T-helper 2 cell treated with Interferon-gamma antibody and Interleukin-4, amounts not matched to agents 5 μg/mL and 100 μg/mL, for 36 hours (primary cell): ENCODE data around the gene COL5A1.

ENCODE experiments used
- DNase-seq: peaks from one replicate; pipeline ENCODE4 v3.0.0; 2021; ENCODE audit warnings: low spot score
- H3K27ac Mint-ChIP-seq: one replicate; pipeline ENCODE4 v1.8.0; 2021; ENCODE audit warnings: mild to moderate bottlenecking, mixed read lengths
- H3K27me3 Mint-ChIP-seq: one replicate; pipeline ENCODE4 v1.8.0; 2021; ENCODE audit warnings: low read depth, mixed read lengths
- H3K36me3 Mint-ChIP-seq: one replicate; pipeline ENCODE4 v1.8.0; 2021; ENCODE audit warnings: low read depth, mixed read lengths
- H3K4me1 Mint-ChIP-seq: one replicate; pipeline ENCODE4 v1.8.0; 2021; ENCODE audit warnings: low read depth, mixed read lengths
- H3K4me3 Mint-ChIP-seq: one replicate; pipeline ENCODE4 v1.8.0; 2022; ENCODE audit warnings: mild to moderate bottlenecking, moderate library complexity, mixed read lengths
- H3K9me3 Mint-ChIP-seq: one replicate; pipeline ENCODE4 v1.8.0; 2021; ENCODE audit warnings: mixed read lengths

The COL5A1 gene

GRCh38 chr9:134601764-134602163, 39.8 kb upstream of the COL5A1 start:
- H3K4me1 Mint-ChIP-seq = no peaks in the 10 kb centered on the region
- H3K9me3 Mint-ChIP-seq = no peaks in the 10 kb centered on the region
- H3K36me3 Mint-ChIP-seq = no peaks in the 10 kb centered on the region
- no peak overlapping the region for H3K4me3 Mint-ChIP-seq
- H3K27me3 Mint-ChIP-seq = no peaks in the 10 kb centered on the region
- no peak overlapping the region for H3K27ac Mint-ChIP-seq
- no peak for DNase-seq

GRCh38 chr9:134602547-134603362, 38.8 kb upstream of the COL5A1 start:
- no peak overlapping the region for H3K27ac Mint-ChIP-seq
- DNase-seq = no peak

GRCh38 chr9:134604834-134605233, 36.8 kb upstream of the COL5A1 start:
- no peaks in the 10 kb centered on the region for H3K4me1 Mint-ChIP-seq
- H3K27me3 Mint-ChIP-seq = no peaks in the 10 kb centered on the region
- H3K4me3 Mint-ChIP-seq = no peak overlapping the region
- no peaks in the 10 kb centered on the region for H3K36me3 Mint-ChIP-seq
- no peak overlapping the region for H3K27ac Mint-ChIP-seq
- H3K9me3 Mint-ChIP-seq = no peaks in the 10 kb centered on the region
- no peak for DNase-seq

More at GRCh38 chr9:134602547-134603362, 38.8 kb upstream of the COL5A1 start:
- no peaks in the 10 kb centered on the region for H3K9me3 Mint-ChIP-seq
- H3K4me3 Mint-ChIP-seq = no peak overlapping the region
- no peaks in the 10 kb centered on the region for H3K36me3 Mint-ChIP-seq
- H3K4me1 Mint-ChIP-seq = no peaks in the 10 kb centered on the region
- no peaks in the 10 kb centered on the region for H3K27me3 Mint-ChIP-seq

GRCh38 chr9:134605351-134605965, 36.1 kb upstream of the COL5A1 start:
- no peak for DNase-seq
- Mint-ChIP-seq H3K27me3 (no peaks in the 10 kb centered on the region), H3K27ac (no peak overlapping the region), H3K4me1 (no peaks in the 10 kb centered on the region), H3K4me3 (no peak overlapping the region), H3K36me3 (no peaks in the 10 kb centered on the region), H3K9me3 (no peaks in the 10 kb centered on the region)

- H3K4me1 Mint-ChIP-seq = no peaks in the 10 kb centered on the region
- no peaks in the 10 kb centered on the region for H3K27me3 Mint-ChIP-seq
- no peak overlapping the region for H3K4me3 Mint-ChIP-seq
- H3K9me3 Mint-ChIP-seq = no peaks in the 10 kb centered on the region
- no peak for DNase-seq
- no peak overlapping the region for H3K27ac Mint-ChIP-seq
- no peaks in the 10 kb centered on the region for H3K36me3 Mint-ChIP-seq
These were observed 35.6 kb upstream of the COL5A1 start for GRCh38 chr9:134605966-134606357.

GRCh38 chr9:134606951-134607731, 34.5 kb upstream of the COL5A1 start:
- Mint-ChIP-seq H3K4me1 (no peaks in the 10 kb centered on the region), H3K36me3 (no peaks in the 10 kb centered on the region), H3K9me3 (peaks cover 3% of the 10 kb centered on the region), H3K4me3 (no peak overlapping the region), H3K27ac (no peak overlapping the region), H3K27me3 (no peaks in the 10 kb centered on the region)
- DNase-seq = no peak

- H3K36me3 Mint-ChIP-seq = no peaks in the 10 kb centered on the region
- peaks cover 8% of the 10 kb centered on the region for H3K9me3 Mint-ChIP-seq
- H3K4me1 Mint-ChIP-seq = no peaks in the 10 kb centered on the region
- no peak for DNase-seq
- no peak overlapping the region for H3K27ac Mint-ChIP-seq
- no peak overlapping the region for H3K4me3 Mint-ChIP-seq
- H3K27me3 Mint-ChIP-seq = no peaks in the 10 kb centered on the region
These were observed 33.6 kb upstream of the COL5A1 start for GRCh38 chr9:134607971-134608370.

- Mint-ChIP-seq H3K36me3 (no peaks in the 10 kb centered on the region), H3K27me3 (no peaks in the 10 kb centered on the region), H3K4me3 (no peak overlapping the region), H3K4me1 (no peaks in the 10 kb centered on the region), H3K27ac (no peak overlapping the region), H3K9me3 (peaks cover 8% of the 10 kb centered on the region)
- DNase-seq = no peak
These were observed 30.6 kb upstream of the COL5A1 start for GRCh38 chr9:134611046-134611445.

GRCh38 chr9:134612309-134612708, 29.3 kb upstream of the COL5A1 start:
- Mint-ChIP-seq H3K4me3 (no peak overlapping the region), H3K27ac (no peak overlapping the region), H3K27me3 (no peaks in the 10 kb centered on the region), H3K36me3 (no peaks in the 10 kb centered on the region), H3K4me1 (no peaks in the 10 kb centered on the region), H3K9me3 (peaks cover 8% of the 10 kb centered on the region)
- DNase-seq = no peak

- Mint-ChIP-seq H3K4me1 (no peaks in the 10 kb centered on the region), H3K4me3 (no peak overlapping the region), H3K9me3 (peaks cover 8% of the 10 kb centered on the region), H3K36me3 (no peaks in the 10 kb centered on the region), H3K27ac (no peak overlapping the region), H3K27me3 (no peaks in the 10 kb centered on the region)
- no peak for DNase-seq
These were observed 28.9 kb upstream of the COL5A1 start for GRCh38 chr9:134612715-134613114.

- no peak overlapping the region for H3K4me3 Mint-ChIP-seq
- no peaks in the 10 kb centered on the region for H3K36me3 Mint-ChIP-seq
- H3K4me1 Mint-ChIP-seq = no peaks in the 10 kb centered on the region
- DNase-seq = no peak
- H3K9me3 Mint-ChIP-seq = peaks cover 8% of the 10 kb centered on the region
- H3K27me3 Mint-ChIP-seq = no peaks in the 10 kb centered on the region
- H3K27ac Mint-ChIP-seq = no peak overlapping the region
These were observed 27.3 kb upstream of the COL5A1 start for GRCh38 chr9:134614256-134614655.

- Mint-ChIP-seq H3K4me3 (no peak overlapping the region), H3K9me3 (peaks cover 8% of the 10 kb centered on the region), H3K4me1 (no peaks in the 10 kb centered on the region), H3K27ac (no peak overlapping the region), H3K36me3 (no peaks in the 10 kb centered on the region), H3K27me3 (no peaks in the 10 kb centered on the region)
- DNase-seq = no peak
These were observed 25.3 kb upstream of the COL5A1 start for GRCh38 chr9:134616341-134616740.

- Mint-ChIP-seq H3K27ac (no peak overlapping the region), H3K4me3 (no peak overlapping the region), H3K36me3 (no peaks in the 10 kb centered on the region), H3K27me3 (no peaks in the 10 kb centered on the region), H3K4me1 (no peaks in the 10 kb centered on the region), H3K9me3 (peaks cover 4% of the 10 kb centered on the region)
- no peak for DNase-seq
These were observed 24.4 kb upstream of the COL5A1 start for GRCh38 chr9:134617246-134617645.

GRCh38 chr9:134617836-134618162, 23.8 kb upstream of the COL5A1 start:
- Mint-ChIP-seq H3K9me3 (no peaks in the 10 kb centered on the region), H3K27ac (no peak overlapping the region), H3K4me3 (no peak overlapping the region), H3K27me3 (no peaks in the 10 kb centered on the region), H3K4me1 (no peaks in the 10 kb centered on the region), H3K36me3 (no peaks in the 10 kb centered on the region)
- no peak for DNase-seq
